A549 (cell line): ENCODE results near the gene MRPL51. TPM values are rescaled to one million over a fixed set of nuclear protein-coding genes. Genes with fewer than 3 reads are reported as not detected.

ENCODE experiments used
- ATAC-seq, 2 experiments: fragments of 200-7000 bp in 1 of 2; fragments of >200 bp in 1 of 2; cut with Nextera tagmentation in 1 of 2; cut with Tn5 transposase in 1 of 2; 3 replicates each; pipeline versions ENCODE4 v1.8.0 to v1.9.1; 2018 to 2020; ENCODE audit warnings: mild to moderate bottlenecking in 1 of 2, moderate library complexity in 1 of 2
- CTCF ChIA-PET: fragments of 300-600 bp; sonication (Branson Sonifier 250); formaldehyde crosslinking; extraction: SDS; loops from one replicate; lab custom pipeline; 2021; ENCODE audit warnings: antibody characterized with exemption, inconsistent platforms; lab: Yijun Ruan, JAX
- POLR2A ChIA-PET: fragments of 350-600 bp; formaldehyde crosslinking; extraction: SDS; loops from one replicate; lab custom pipeline; 2021; ENCODE audit warnings: antibody characterized with exemption, inconsistent platforms; lab: Yijun Ruan, JAX
- DNase-seq, 2 experiments: peaks; one replicate each; pipeline versions ENCODE4 v3.0.0 to v3.0.0-alpha.2; 2011 to 2016; ENCODE audit warnings: low read depth in 1 of 2, low spot score in 1 of 2
- FAIRE-seq: peaks from 2 replicates; lab custom pipeline; 2011; peaks lifted over from hg19 to GRCh38; lab: Jason Lieb, UNC
- H3K27ac ChIP-seq, 2 experiments: fragments of >200 bp; sonication (Bioruptor Twin); formaldehyde crosslinking; 3 replicates each; pipeline ENCODE4 v1.5.1; 2016 to 2017
- H3K4me1 ChIP-seq: fragments of >200 bp; sonication (Bioruptor Twin); formaldehyde crosslinking; 3 replicates; pipeline ENCODE4 v1.6.1; 2016
- H3K4me2 ChIP-seq: fragments of >200 bp; sonication (Bioruptor Twin); formaldehyde crosslinking; 3 replicates; pipeline ENCODE4 v1.6.1; 2016
- H3K4me3 ChIP-seq: fragments of >200 bp; sonication (Bioruptor Twin); formaldehyde crosslinking; 3 replicates; pipeline ENCODE4 v1.5.1; 2016
- H3K9me3 ChIP-seq: fragments of >200 bp; sonication (Bioruptor Twin); formaldehyde crosslinking; 3 replicates; pipeline ENCODE4 v1.6.1; 2016
- CBX2 ChIP-seq: fragments of 200-600 bp; sonication (generic); IDR thresholded peaks from 2 replicates; pipeline ENCODE4 v1.6.1; 2016; ENCODE audit warnings: low read depth, mild to moderate bottlenecking, borderline replicate concordance
- CBX8 ChIP-seq: fragments of 200-600 bp; sonication (generic); IDR thresholded peaks from 2 replicates; pipeline ENCODE4 v1.6.1; 2016
- FOSB ChIP-seq: fragments of 250-450 bp; sonication (Bioruptor Pico); IDR thresholded peaks from 2 replicates; pipeline ENCODE4 v1.5.0; 2020; ENCODE audit warnings: mild to moderate bottlenecking, moderate library complexity
- FOSL2 ChIP-seq, 2 experiments: fragments of 450-650 bp in 1 of 2; fragments of >200 bp in 1 of 2; sonication (Bioruptor Twin) in 1 of 2; formaldehyde crosslinking; IDR thresholded peaks; 2 replicates each; pipeline versions ENCODE4 v1.5.0 to v1.6.1; 2016 to 2020; ENCODE audit warnings: mild to moderate bottlenecking in 1 of 2, moderate library complexity in 1 of 2
- HEYL ChIP-seq: fragments of 250-450 bp; sonication (Bioruptor Pico); IDR thresholded peaks from 2 replicates; pipeline ENCODE4 v1.8.0; 2021; ENCODE audit warnings: mild to moderate bottlenecking, moderate library complexity
- HOXB13 ChIP-seq: fragments of 250-450 bp; sonication (Bioruptor Pico); IDR thresholded peaks from 2 replicates; pipeline ENCODE4 v1.5.0; 2020; ENCODE audit warnings: low read depth, mild to moderate bottlenecking, moderate library complexity
- HOXB5 ChIP-seq: fragments of 250-450 bp; sonication (Bioruptor Pico); IDR thresholded peaks from 2 replicates; pipeline ENCODE4 v1.5.0; 2020; ENCODE audit warnings: mild to moderate bottlenecking, moderate library complexity
- KDM1A ChIP-seq: fragments of 200-600 bp; sonication (generic); IDR thresholded peaks from 2 replicates; pipeline ENCODE4 v1.6.1; 2016; ENCODE audit warnings: low read depth, mild to moderate bottlenecking
- MAFK ChIP-seq: fragments of 450-650 bp; IDR thresholded peaks from 2 replicates; pipeline ENCODE4 v1.6.1; 2014; ENCODE audit not compliant: partially characterized antibody
- NPAS2 ChIP-seq: fragments of 250-450 bp; sonication (Bioruptor Pico); IDR thresholded peaks from 2 replicates; pipeline ENCODE4 v1.8.0; 2022; ENCODE audit warnings: mild to moderate bottlenecking, moderate library complexity, borderline replicate concordance
- POLR2AphosphoS2 ChIP-seq: conservative IDR thresholded peaks from 2 replicates; pipeline ENCODE4 v1.6.1; 2012; ENCODE audit warnings: low read length, improper control_type of control experiment, inconsistent platforms
- RAD21 ChIP-seq, 2 experiments: fragments of >200 bp in 1 of 2; sonication (Bioruptor Twin) in 1 of 2; formaldehyde crosslinking in 1 of 2; IDR thresholded peaks in 1 of 2; conservative IDR thresholded peaks in 1 of 2; 2 replicates in 1 of 2; 3 replicates in 1 of 2; pipeline ENCODE4 v1.6.1; 2012 to 2018; ENCODE audit warnings: inconsistent platforms in 1 of 2
- RARB ChIP-seq: fragments of 250-450 bp; sonication (Bioruptor Pico); IDR thresholded peaks from 2 replicates; pipeline ENCODE4 v1.8.0; 2021; ENCODE audit warnings: mild to moderate bottlenecking, moderate library complexity
- RCOR1 ChIP-seq: fragments of 150-350 bp; IDR thresholded peaks from 2 replicates; pipeline ENCODE4 v1.6.1; 2014; ENCODE audit warnings: antibody characterized with exemption, low read length, low read depth
- SMC3 ChIP-seq: fragments of >200 bp; sonication (Bioruptor Twin); formaldehyde crosslinking; IDR thresholded peaks from 3 replicates; pipeline ENCODE4 v1.6.1; 2018; ENCODE audit warnings: inconsistent platforms
- SREBF2 ChIP-seq: fragments of 450-650 bp; IDR thresholded peaks from 2 replicates; pipeline ENCODE4 v1.6.1; 2014; ENCODE audit warnings: mild to moderate bottlenecking, moderate library complexity
- ZC3H11A ChIP-seq: fragments of 450-650 bp; IDR thresholded peaks from 2 replicates; pipeline ENCODE4 v1.6.1; 2014; ENCODE audit warnings: antibody characterized with exemption, mild to moderate bottlenecking
- WGBS: methylation state at CpG from one replicate; pipeline ENCODE4 v1.1.6; 2017; ENCODE audit errors: missing lambda C conversion rate; 5-methylcytosine and 5-hydroxymethylcytosine counted together
- polyA plus RNA-seq, 4 experiments: library from polyadenylated mRNA; depleted of rRNA in 3 of 4; stranded (reverse); fragments of >200 nt; fragmentation: RNase III in 1 of 4; extraction: RNeasy Plus Mini Kit Qiagen cat#74134 plus additional on column Dnase treatment in 1 of 4; gene quantifications; 2 replicates in 3 of 4; 3 replicates in 1 of 4; pipeline ENCODE4 v1.2.3, GENCODE V29; 2011 to 2017
- TF ChIP-seq, protein P1 (sequence below): fragments of 150-350 bp; IDR thresholded peaks from 2 replicates; pipeline ENCODE4 v1.6.1; 2014; ENCODE audit warnings: low read depth, mild to moderate bottlenecking, low read length
- TF ChIP-seq, protein P2 (sequence below): fragments of 200-600 bp; sonication (generic); IDR thresholded peaks from 2 replicates; pipeline ENCODE4 v1.6.1; 2016; ENCODE audit warnings: antibody characterized with exemption, mild to moderate bottlenecking, moderate library complexity
- TF ChIP-seq, protein P3 (sequence below): IDR thresholded peaks from 2 replicates; pipeline ENCODE4 v1.6.1; 2012; ENCODE audit warnings: low read depth, borderline replicate concordance
- TF ChIP-seq, protein P4 (sequence below): IDR thresholded peaks from 2 replicates; pipeline ENCODE4 v1.6.1; 2012

Gene MRPL51
- polyA plus RNA-seq, 2 of the 4 experiments (the other 2 are of a cell fraction) = 272 to 337 TPM

DNA sequence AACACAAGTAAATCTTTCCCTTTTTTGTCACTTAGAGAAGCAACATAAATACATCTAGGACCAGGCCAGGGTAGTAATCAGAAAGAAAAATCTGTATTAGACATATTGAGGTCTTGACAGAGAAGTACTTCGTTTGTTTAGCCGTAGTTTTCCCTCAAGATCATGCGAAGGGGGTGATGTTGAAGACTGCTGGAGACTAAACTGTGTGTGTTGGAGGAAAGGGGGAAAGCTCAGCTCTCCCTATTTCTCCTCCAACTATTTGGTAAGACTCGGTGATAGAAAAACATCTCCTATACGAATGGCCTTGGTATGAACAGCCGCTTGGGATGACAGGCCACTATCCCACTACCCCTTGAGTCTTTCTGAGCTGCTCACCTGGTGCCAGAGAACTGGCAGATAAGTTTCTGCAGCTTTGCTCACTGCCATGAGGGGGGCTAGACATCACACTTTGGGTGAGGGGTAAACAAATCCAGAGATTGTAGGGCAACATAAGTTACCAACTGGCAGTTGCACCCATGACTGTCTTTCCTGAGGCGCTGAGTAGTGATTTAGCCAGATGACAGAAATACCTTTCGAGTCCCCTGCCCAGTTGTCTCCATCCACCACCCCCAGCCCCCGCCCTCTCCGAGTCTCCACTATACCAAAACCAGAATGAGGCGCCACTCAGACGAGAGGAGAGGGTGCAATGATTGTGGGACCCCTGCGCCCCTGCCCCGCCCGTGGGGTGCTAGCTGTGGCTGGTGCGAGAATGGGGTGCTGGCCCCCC is 23.3 kb downstream of the MRPL51 start:
- ChIA-PET CTCF (interaction anchor here (0.8 to 4.6 kb wide), 12 partner anchors 13 to 481 kb away, joined by 3 to 33 read pairs (median 4); partner anchors contain the start of gene MRPL51), POLR2A (interaction anchor here (0.8 to 2.7 kb wide), 40 partner anchors 9 to 302 kb away, joined by 3 to 42 read pairs (median 6); partner anchors contain the start of genes CD9, COPS7A, GAPDH and MRPL51)
- TF ChIP-seq, protein P1, sequence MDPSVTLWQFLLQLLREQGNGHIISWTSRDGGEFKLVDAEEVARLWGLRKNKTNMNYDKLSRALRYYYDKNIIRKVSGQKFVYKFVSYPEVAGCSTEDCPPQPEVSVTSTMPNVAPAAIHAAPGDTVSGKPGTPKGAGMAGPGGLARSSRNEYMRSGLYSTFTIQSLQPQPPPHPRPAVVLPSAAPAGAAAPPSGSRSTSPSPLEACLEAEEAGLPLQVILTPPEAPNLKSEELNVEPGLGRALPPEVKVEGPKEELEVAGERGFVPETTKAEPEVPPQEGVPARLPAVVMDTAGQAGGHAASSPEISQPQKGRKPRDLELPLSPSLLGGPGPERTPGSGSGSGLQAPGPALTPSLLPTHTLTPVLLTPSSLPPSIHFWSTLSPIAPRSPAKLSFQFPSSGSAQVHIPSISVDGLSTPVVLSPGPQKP = no peak
- TF ChIP-seq CBX8 = no peak
- WGBS = 40% methylated on average over 7 of the region's 16 CpGs
- peaks cover 42% of the 10 kb centered on the region for H3K4me1 ChIP-seq
- H3K9me3 ChIP-seq = no peaks in the 10 kb centered on the region
- peak overlapping the region; percentile 100 for H3K4me2 ChIP-seq
- no peak for FAIRE-seq
- peak overlapping the region; percentile 81 to 90 for H3K27ac ChIP-seq
- ATAC-seq = peak; percentile 14 to 16; a peak in 5 of 6 replicates
- peak overlapping the region; percentile 68 for H3K4me3 ChIP-seq
- no peak for DNase-seq

DNA sequence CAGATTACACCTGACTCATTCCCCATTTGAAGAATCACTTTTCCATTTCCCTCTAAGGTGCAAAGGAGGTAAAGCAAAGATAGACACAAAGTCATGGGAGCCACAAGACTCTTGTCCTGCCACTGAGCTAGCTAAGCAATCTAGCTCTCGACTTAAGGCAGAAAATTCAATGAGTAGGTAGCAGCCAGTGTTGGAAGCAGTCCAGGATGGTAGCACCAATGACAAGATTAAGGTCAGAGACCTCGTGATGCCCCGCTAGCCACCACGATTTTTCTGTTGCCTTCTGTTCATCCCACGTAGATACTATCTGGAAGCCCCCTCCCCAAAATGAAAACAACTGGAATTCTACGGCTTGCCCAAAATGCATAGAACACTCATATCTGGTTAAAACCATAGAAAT is 24.0 kb downstream of the MRPL51 start:
- H3K4me2 ChIP-seq = peak overlapping the region; percentile 100
- POLR2A ChIA-PET = interaction anchor here (2.2 to 2.7 kb wide), 2 partner anchors 65 to 142 kb away, joined by 15 to 42 read pairs; partner anchors contain the start of gene GAPDH
- CTCF ChIA-PET = interaction anchor here (1.0 to 4.6 kb wide), 6 partner anchors 45 to 185 kb away, joined by 3 to 33 read pairs (median 9); no protein-coding TSS in a partner anchor
- 65% methylated on average over 6 of the region's 6 CpGs for WGBS
- TF ChIP-seq, protein P2, sequence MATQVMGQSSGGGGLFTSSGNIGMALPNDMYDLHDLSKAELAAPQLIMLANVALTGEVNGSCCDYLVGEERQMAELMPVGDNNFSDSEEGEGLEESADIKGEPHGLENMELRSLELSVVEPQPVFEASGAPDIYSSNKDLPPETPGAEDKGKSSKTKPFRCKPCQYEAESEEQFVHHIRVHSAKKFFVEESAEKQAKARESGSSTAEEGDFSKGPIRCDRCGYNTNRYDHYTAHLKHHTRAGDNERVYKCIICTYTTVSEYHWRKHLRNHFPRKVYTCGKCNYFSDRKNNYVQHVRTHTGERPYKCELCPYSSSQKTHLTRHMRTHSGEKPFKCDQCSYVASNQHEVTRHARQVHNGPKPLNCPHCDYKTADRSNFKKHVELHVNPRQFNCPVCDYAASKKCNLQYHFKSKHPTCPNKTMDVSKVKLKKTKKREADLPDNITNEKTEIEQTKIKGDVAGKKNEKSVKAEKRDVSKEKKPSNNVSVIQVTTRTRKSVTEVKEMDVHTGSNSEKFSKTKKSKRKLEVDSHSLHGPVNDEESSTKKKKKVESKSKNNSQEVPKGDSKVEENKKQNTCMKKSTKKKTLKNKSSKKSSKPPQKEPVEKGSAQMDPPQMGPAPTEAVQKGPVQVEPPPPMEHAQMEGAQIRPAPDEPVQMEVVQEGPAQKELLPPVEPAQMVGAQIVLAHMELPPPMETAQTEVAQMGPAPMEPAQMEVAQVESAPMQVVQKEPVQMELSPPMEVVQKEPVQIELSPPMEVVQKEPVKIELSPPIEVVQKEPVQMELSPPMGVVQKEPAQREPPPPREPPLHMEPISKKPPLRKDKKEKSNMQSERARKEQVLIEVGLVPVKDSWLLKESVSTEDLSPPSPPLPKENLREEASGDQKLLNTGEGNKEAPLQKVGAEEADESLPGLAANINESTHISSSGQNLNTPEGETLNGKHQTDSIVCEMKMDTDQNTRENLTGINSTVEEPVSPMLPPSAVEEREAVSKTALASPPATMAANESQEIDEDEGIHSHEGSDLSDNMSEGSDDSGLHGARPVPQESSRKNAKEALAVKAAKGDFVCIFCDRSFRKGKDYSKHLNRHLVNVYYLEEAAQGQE = no peak
- TF ChIP-seq ZC3H11A (no peak), KDM1A (no peak), HEYL (no peak), CBX2 (no peak), SREBF2 (no peak), HOXB5 (no peak), RARB (no peak), FOSL2 (IDR thresholded peaks at IDR 0.05) (no peak), FOSL2 (CRISPR knock-in tag; IDR thresholded peaks at IDR 0.05) (no peak), POLR2AphosphoS2 (no peak), SMC3 (no peak), HOXB13 (CRISPR knock-in tag) (no peak), RAD21 (conservative IDR thresholded peaks at IDR 0.05 in 1 of 2, IDR thresholded peaks at IDR 0.05 in 1 of 2) (no peak), MAFK (no peak), NPAS2 (CRISPR knock-in tag) (no peak), RCOR1 (no peak), FOSB (CRISPR knock-in tag) (no peak)
- TF ChIP-seq, protein P3, sequence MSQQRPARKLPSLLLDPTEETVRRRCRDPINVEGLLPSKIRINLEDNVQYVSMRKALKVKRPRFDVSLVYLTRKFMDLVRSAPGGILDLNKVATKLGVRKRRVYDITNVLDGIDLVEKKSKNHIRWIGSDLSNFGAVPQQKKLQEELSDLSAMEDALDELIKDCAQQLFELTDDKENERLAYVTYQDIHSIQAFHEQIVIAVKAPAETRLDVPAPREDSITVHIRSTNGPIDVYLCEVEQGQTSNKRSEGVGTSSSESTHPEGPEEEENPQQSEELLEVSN = no peak
- TF ChIP-seq, protein P4, sequence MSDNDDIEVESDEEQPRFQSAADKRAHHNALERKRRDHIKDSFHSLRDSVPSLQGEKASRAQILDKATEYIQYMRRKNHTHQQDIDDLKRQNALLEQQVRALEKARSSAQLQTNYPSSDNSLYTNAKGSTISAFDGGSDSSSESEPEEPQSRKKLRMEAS = no peak
- TF ChIP-seq, all 56 proteins: peak for 0
- Histone ChIP-seq H3K9me3 (no peaks in the 10 kb centered on the region), H3K4me3 (peak overlapping the region; percentile 68; the same call in 1 of the 3 replicates), H3K27ac (no peak overlapping the region), H3K4me1 (peaks cover 42% of the 10 kb centered on the region)
- DNase-seq (no peak), ATAC-seq (no peak), FAIRE-seq (no peak)
